Ishikawa (cell line): ENCODE results near the gene NUDT14.

Experiments
- TAF1 ChIP-seq: IDR thresholded peaks from 2 replicates; pipeline ENCODE4 v1.6.1; 2012; ENCODE audit warnings: low read depth, mild to moderate bottlenecking
- USF1 ChIP-seq: IDR thresholded peaks from 2 replicates; pipeline ENCODE4 v1.6.1; 2012
- YY1 ChIP-seq: IDR thresholded peaks from 2 replicates; pipeline ENCODE4 v1.6.1; 2012; ENCODE audit warnings: low read depth

- TF ChIP-seq USF1, result no peak
- no peak for TF ChIP-seq YY1
- no peak for TF ChIP-seq TAF1
Observed at GRCh38 chr14:105123981-105124765, 56.9 kb downstream of the NUDT14 start.
